ENCODE results near the gene TFCP2L1.

DNA sequence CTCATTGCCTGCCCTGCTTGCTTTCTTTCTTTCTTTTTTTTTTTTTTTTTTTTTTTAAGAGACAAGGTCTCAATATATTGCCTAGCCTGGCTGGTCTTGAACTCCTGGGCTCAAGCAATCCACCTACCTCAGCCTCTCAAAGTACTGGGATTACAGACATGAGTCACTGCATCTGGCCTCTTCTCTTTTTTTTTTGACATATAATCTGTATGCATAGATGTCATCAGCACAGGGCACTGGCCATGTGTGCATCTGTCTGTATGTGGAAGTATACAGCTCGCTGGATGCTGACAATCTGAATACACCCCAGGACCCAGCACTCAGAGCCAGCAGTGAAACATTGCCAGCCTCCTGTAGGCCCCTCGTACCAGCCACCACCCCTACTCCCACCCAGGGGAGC is 49.5 kb downstream of the TFCP2L1 start:
- no peak for TF ChIP-seq GATA3 (IDR thresholded peaks at IDR 0.05; ENCODE audit: low read depth, low read length)
- TF ChIP-seq GATA2 (IDR thresholded peaks at IDR 0.05; ENCODE audit: low read depth, low read length): no peak
